GM23338 (cell line): Measurements from ENCODE around the gene ZCCHC13.

Experiments used
- CREB1 ChIP-seq: fragments of 250-450 bp; sonication (Bioruptor Pico); IDR thresholded peaks from 2 replicates; pipeline ENCODE4 v1.5.0; 2020; ENCODE audit warnings: low read depth, mild to moderate bottlenecking, moderate library complexity
- EZH2 ChIP-seq: fragments of 200-600 bp; sonication (generic); IDR thresholded peaks from one replicate; pipeline ENCODE4 v1.8.0; 2017; ENCODE audit warnings: antibody characterized with exemption, mild to moderate bottlenecking, low read depth; ENCODE audit not compliant: unreplicated experiment
- EZH2phosphoT487 ChIP-seq: fragments of 200-600 bp; sonication (generic); IDR thresholded peaks from one replicate; pipeline ENCODE4 v1.8.1; 2018; ENCODE audit warnings: antibody characterized with exemption; ENCODE audit not compliant: unreplicated experiment
- JUNB ChIP-seq: IDR thresholded peaks from one replicate; pipeline ENCODE4 v1.6.1; 2016; ENCODE audit warnings: antibody characterized with exemption; ENCODE audit not compliant: unreplicated experiment
- NANOG ChIP-seq: IDR thresholded peaks from 2 replicates; pipeline ENCODE4 v1.6.1; 2016; ENCODE audit warnings: antibody characterized with exemption, borderline replicate concordance
- POLR2AphosphoS5 ChIP-seq: IDR thresholded peaks from 2 replicates; pipeline ENCODE4 v1.6.1; 2016; ENCODE audit warnings: antibody characterized with exemption, low read depth
- STAT1 ChIP-seq: IDR thresholded peaks from one replicate; pipeline ENCODE4 v1.6.1; 2016; ENCODE audit warnings: antibody characterized with exemption; ENCODE audit not compliant: unreplicated experiment
- ZNF114 ChIP-seq: fragments of 250-450 bp; sonication (Bioruptor Pico); IDR thresholded peaks from 2 replicates; pipeline ENCODE4 v1.5.0; 2020; ENCODE audit warnings: mild to moderate bottlenecking, moderate library complexity
- ZNF331 ChIP-seq: fragments of 250-450 bp; sonication (Bioruptor Pico); IDR thresholded peaks from 2 replicates; pipeline ENCODE4 v1.5.0; 2020; ENCODE audit warnings: low read depth, mild to moderate bottlenecking, moderate library complexity
- TF ChIP-seq, protein P1 (sequence below), 2 experiments: fragments of 200-600 bp in 1 of 2; sonication (generic) in 1 of 2; conservative IDR thresholded peaks; 2 replicates each; pipeline versions ENCODE4 v1.5.1 to v1.6.1; 2016 to 2017; ENCODE audit warnings: antibody characterized with exemption in 2 of 2, low read depth in 2 of 2, mild to moderate bottlenecking in 2 of 2, moderate library complexity in 1 of 2
- TF ChIP-seq, protein P2 (sequence below): IDR thresholded peaks from 2 replicates; pipeline ENCODE4 v1.6.1; 2016; ENCODE audit warnings: antibody characterized with exemption
- TF ChIP-seq, protein P3 (sequence below): IDR thresholded peaks from one replicate; pipeline ENCODE4 v1.6.1; 2018; ENCODE audit warnings: antibody characterized with exemption; ENCODE audit not compliant: unreplicated experiment

DNA sequence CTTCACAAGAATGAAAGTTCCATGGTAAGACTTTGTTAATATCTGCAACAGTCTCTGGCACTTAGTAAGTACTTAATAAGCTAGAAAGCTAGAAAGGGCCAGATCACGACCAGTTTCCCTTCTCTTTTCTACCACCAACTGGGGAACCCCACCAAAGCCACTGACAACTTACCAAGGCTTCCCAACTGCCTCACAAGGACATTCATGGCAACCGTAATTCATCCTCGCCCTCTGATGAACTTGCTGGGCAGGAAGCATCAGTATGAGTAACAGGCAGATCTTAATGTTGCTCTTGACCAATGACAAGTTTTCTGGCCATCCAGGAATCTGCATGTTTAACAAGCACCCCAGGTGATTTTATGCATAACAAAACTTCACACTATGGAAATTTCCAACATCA lies 23.2 kb upstream of the ZCCHC13 start:
- TF ChIP-seq POLR2AphosphoS5: no peak
- TF ChIP-seq, protein P1, sequence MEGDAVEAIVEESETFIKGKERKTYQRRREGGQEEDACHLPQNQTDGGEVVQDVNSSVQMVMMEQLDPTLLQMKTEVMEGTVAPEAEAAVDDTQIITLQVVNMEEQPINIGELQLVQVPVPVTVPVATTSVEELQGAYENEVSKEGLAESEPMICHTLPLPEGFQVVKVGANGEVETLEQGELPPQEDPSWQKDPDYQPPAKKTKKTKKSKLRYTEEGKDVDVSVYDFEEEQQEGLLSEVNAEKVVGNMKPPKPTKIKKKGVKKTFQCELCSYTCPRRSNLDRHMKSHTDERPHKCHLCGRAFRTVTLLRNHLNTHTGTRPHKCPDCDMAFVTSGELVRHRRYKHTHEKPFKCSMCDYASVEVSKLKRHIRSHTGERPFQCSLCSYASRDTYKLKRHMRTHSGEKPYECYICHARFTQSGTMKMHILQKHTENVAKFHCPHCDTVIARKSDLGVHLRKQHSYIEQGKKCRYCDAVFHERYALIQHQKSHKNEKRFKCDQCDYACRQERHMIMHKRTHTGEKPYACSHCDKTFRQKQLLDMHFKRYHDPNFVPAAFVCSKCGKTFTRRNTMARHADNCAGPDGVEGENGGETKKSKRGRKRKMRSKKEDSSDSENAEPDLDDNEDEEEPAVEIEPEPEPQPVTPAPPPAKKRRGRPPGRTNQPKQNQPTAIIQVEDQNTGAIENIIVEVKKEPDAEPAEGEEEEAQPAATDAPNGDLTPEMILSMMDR (conservative IDR thresholded peaks at IDR 0.05; ENCODE audit: low read depth in 2 of 2): no peak
- TF ChIP-seq NANOG: no peak
- TF ChIP-seq, protein P2, sequence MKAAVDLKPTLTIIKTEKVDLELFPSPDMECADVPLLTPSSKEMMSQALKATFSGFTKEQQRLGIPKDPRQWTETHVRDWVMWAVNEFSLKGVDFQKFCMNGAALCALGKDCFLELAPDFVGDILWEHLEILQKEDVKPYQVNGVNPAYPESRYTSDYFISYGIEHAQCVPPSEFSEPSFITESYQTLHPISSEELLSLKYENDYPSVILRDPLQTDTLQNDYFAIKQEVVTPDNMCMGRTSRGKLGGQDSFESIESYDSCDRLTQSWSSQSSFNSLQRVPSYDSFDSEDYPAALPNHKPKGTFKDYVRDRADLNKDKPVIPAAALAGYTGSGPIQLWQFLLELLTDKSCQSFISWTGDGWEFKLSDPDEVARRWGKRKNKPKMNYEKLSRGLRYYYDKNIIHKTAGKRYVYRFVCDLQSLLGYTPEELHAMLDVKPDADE: no peak
- TF ChIP-seq EZH2: no peak
- TF ChIP-seq, protein P3, sequence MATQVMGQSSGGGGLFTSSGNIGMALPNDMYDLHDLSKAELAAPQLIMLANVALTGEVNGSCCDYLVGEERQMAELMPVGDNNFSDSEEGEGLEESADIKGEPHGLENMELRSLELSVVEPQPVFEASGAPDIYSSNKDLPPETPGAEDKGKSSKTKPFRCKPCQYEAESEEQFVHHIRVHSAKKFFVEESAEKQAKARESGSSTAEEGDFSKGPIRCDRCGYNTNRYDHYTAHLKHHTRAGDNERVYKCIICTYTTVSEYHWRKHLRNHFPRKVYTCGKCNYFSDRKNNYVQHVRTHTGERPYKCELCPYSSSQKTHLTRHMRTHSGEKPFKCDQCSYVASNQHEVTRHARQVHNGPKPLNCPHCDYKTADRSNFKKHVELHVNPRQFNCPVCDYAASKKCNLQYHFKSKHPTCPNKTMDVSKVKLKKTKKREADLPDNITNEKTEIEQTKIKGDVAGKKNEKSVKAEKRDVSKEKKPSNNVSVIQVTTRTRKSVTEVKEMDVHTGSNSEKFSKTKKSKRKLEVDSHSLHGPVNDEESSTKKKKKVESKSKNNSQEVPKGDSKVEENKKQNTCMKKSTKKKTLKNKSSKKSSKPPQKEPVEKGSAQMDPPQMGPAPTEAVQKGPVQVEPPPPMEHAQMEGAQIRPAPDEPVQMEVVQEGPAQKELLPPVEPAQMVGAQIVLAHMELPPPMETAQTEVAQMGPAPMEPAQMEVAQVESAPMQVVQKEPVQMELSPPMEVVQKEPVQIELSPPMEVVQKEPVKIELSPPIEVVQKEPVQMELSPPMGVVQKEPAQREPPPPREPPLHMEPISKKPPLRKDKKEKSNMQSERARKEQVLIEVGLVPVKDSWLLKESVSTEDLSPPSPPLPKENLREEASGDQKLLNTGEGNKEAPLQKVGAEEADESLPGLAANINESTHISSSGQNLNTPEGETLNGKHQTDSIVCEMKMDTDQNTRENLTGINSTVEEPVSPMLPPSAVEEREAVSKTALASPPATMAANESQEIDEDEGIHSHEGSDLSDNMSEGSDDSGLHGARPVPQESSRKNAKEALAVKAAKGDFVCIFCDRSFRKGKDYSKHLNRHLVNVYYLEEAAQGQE: no peak
- no peak for TF ChIP-seq EZH2phosphoT487
- no peak for TF ChIP-seq CREB1 (CRISPR knock-in tag)
- TF ChIP-seq JUNB: no peak
- TF ChIP-seq ZNF331 (CRISPR knock-in tag): no peak
- TF ChIP-seq ZNF114 (CRISPR knock-in tag): no peak
- no peak for TF ChIP-seq STAT1
